H9 (cell line): Measurements from ENCODE around the gene SH2B2. TPM values are rescaled to one million over a fixed set of nuclear protein-coding genes. Genes with fewer than 3 reads are reported as not detected.

ENCODE experiments used
- DNase-seq: peaks from one replicate; pipeline ENCODE4 v3.0.0-alpha.2; 2017
- H2AFZ ChIP-seq: one replicate; pipeline ENCODE4 v1.6.1; 2013; ENCODE audit warnings: mild to moderate bottlenecking, low read length, control low read depth, moderate library complexity
- H2AK5ac ChIP-seq: 2 replicates; pipeline ENCODE4 v1.6.1; 2013; ENCODE audit warnings: low read length, control low read depth, mixed read lengths; ENCODE audit not compliant: insufficient read length
- H2BK120ac ChIP-seq: one replicate; pipeline ENCODE4 v1.6.1; 2013; ENCODE audit warnings: low read depth, mild to moderate bottlenecking, low read length, control low read depth, inconsistent platforms; ENCODE audit not compliant: poor library complexity, severe bottlenecking
- H2BK12ac ChIP-seq: 2 replicates; pipeline ENCODE4 v1.6.1; 2013; ENCODE audit warnings: low read length, control low read depth, mixed read lengths, low read depth; ENCODE audit not compliant: insufficient read length
- H2BK15ac ChIP-seq: 2 replicates; pipeline ENCODE4 v1.6.1; 2013; ENCODE audit warnings: low read depth, low read length, control low read depth
- H2BK20ac ChIP-seq: one replicate; pipeline ENCODE4 v1.6.1; 2013; ENCODE audit warnings: low read depth, mild to moderate bottlenecking, low read length, control low read depth, inconsistent platforms; ENCODE audit not compliant: poor library complexity, severe bottlenecking
- H2BK5ac ChIP-seq: 2 replicates; pipeline ENCODE4 v1.6.1; 2013; ENCODE audit warnings: low read length, control low read depth, mixed read lengths; ENCODE audit not compliant: insufficient read length
- H3K14ac ChIP-seq: 2 replicates; pipeline ENCODE4 v1.6.1; 2013; ENCODE audit warnings: low read length, control low read depth; ENCODE audit not compliant: insufficient read depth
- H3K18ac ChIP-seq: 2 replicates; pipeline ENCODE4 v1.6.1; 2013; ENCODE audit warnings: low read depth, mild to moderate bottlenecking, mixed read lengths, low read length, control low read depth; ENCODE audit not compliant: insufficient read length
- H3K23ac ChIP-seq: 2 replicates; pipeline ENCODE4 v1.6.1; 2013; ENCODE audit warnings: low read length, control low read depth, mixed read lengths, low read depth; ENCODE audit not compliant: insufficient read length
- H3K23me2 ChIP-seq: 2 replicates; pipeline ENCODE4 v1.6.1; 2013; ENCODE audit warnings: low read depth, mild to moderate bottlenecking, mixed read lengths, low read length, control low read depth; ENCODE audit not compliant: insufficient read length, poor library complexity, severe bottlenecking
- H3K27ac ChIP-seq: 2 replicates; pipeline ENCODE4 v1.5.1; 2013; ENCODE audit warnings: low read length, control low read depth, mixed read lengths, low read depth; ENCODE audit not compliant: insufficient read length
- H3K27me3 ChIP-seq: 2 replicates; pipeline ENCODE4 v1.6.1; 2013; ENCODE audit warnings: low read length, control low read depth, inconsistent platforms; ENCODE audit not compliant: insufficient read depth
- H3K4ac ChIP-seq: 2 replicates; pipeline ENCODE4 v1.6.1; 2013; ENCODE audit warnings: low read depth, mild to moderate bottlenecking, control low read depth, inconsistent platforms, low read length, moderate library complexity
- H3K4me1 ChIP-seq: 2 replicates; pipeline ENCODE4 v1.6.1; 2013; ENCODE audit warnings: low read length, control low read depth, inconsistent platforms; ENCODE audit not compliant: insufficient read depth
- H3K4me2 ChIP-seq: 2 replicates; pipeline ENCODE4 v1.6.1; 2013; ENCODE audit warnings: low read length, control low read depth, mixed read lengths; ENCODE audit not compliant: insufficient read length, insufficient read depth
- H3K56ac ChIP-seq: 2 replicates; pipeline ENCODE4 v1.6.1; 2013; ENCODE audit warnings: low read depth, mild to moderate bottlenecking, mixed read lengths, low read length, control low read depth; ENCODE audit not compliant: insufficient read length
- H3K79me1 ChIP-seq: 2 replicates; pipeline ENCODE4 v1.6.1; 2013; ENCODE audit warnings: low read depth, mild to moderate bottlenecking, moderate library complexity, low read length, control low read depth, inconsistent platforms; ENCODE audit not compliant: insufficient read depth, poor library complexity, severe bottlenecking
- H3K79me2 ChIP-seq: 2 replicates; pipeline ENCODE4 v1.6.1; 2013; ENCODE audit warnings: low read length, control low read depth, inconsistent platforms; ENCODE audit not compliant: insufficient read depth
- H3K9ac ChIP-seq: 2 replicates; pipeline ENCODE4 v1.6.1; 2013; ENCODE audit warnings: low read length, control low read depth, mixed read lengths; ENCODE audit not compliant: insufficient read length; ENCODE audit errors: extremely low read depth
- H3K9me3 ChIP-seq: one replicate; pipeline ENCODE4 v1.6.1; 2013; ENCODE audit warnings: low read depth, low read length, inconsistent platforms; ENCODE audit not compliant: control insufficient read depth
- H3T11ph ChIP-seq: one replicate; pipeline ENCODE4 v1.6.1; 2013; ENCODE audit warnings: mild to moderate bottlenecking, low read length, control low read depth, inconsistent platforms
- H4K20me1 ChIP-seq: one replicate; pipeline ENCODE4 v1.6.1; 2013; ENCODE audit not compliant: control insufficient read depth, insufficient read length, insufficient read depth
- H4K5ac ChIP-seq: 2 replicates; pipeline ENCODE4 v1.6.1; 2013; ENCODE audit warnings: low read depth, mild to moderate bottlenecking, mixed read lengths, low read length, control low read depth; ENCODE audit not compliant: insufficient read length
- H4K8ac ChIP-seq: replicated peaks from 2 replicates; pipeline ENCODE4 v1.6.1; 2013; ENCODE audit warnings: low read length, control low read depth, mixed read lengths, low read depth; ENCODE audit not compliant: insufficient read length
- H4K91ac ChIP-seq: 2 replicates; pipeline ENCODE4 v1.6.1; 2013; ENCODE audit warnings: low read depth, mild to moderate bottlenecking, moderate library complexity, mixed read lengths, low read length, control low read depth; ENCODE audit not compliant: insufficient read length
- H3K27ac Mint-ChIP-seq, 3 experiments: 2 replicates in 2 of 3; 3 replicates in 1 of 3; pipeline ENCODE4 v1.8.0; 2020 to 2021; ENCODE audit warnings: mixed read lengths in 3 of 3, mild to moderate bottlenecking in 1 of 3, moderate library complexity in 1 of 3
- H3K27me3 Mint-ChIP-seq: 2 replicates; pipeline ENCODE4 v1.8.0; 2021; ENCODE audit warnings: low read depth, mild to moderate bottlenecking, moderate library complexity, mixed read lengths
- H3K36me3 Mint-ChIP-seq, 3 experiments: 2 replicates in 2 of 3; 3 replicates in 1 of 3; pipeline ENCODE4 v1.8.0; 2020 to 2021; ENCODE audit warnings: low read depth in 3 of 3, mixed read lengths in 3 of 3; ENCODE audit not compliant: insufficient read depth in 1 of 3
- H3K4me1 Mint-ChIP-seq, 2 experiments: 2 replicates each; pipeline ENCODE4 v1.8.0; 2020; ENCODE audit warnings: mixed read lengths in 2 of 2
- H3K4me3 Mint-ChIP-seq, 2 experiments: 2 replicates in 1 of 2; 3 replicates in 1 of 2; pipeline ENCODE4 v1.8.0; 2020 to 2021; ENCODE audit warnings: mild to moderate bottlenecking in 2 of 2, mixed read lengths in 2 of 2, moderate library complexity in 1 of 2
- H3K9me3 Mint-ChIP-seq, 2 experiments: 2 replicates in 1 of 2; 3 replicates in 1 of 2; pipeline ENCODE4 v1.8.0; 2020; ENCODE audit warnings: mild to moderate bottlenecking in 2 of 2, mixed read lengths in 2 of 2, moderate library complexity in 1 of 2
- CTCF ChIP-seq: fragments of 200-600 bp; sonication (generic); conservative IDR thresholded peaks from 3 replicates; pipeline ENCODE4 v1.8.0; 2021; ENCODE audit warnings: antibody characterized with exemption, mild to moderate bottlenecking
- whole genome bisulfite sequencing: extraction: QIAGEN DNeasy Blood & Tissue Kit; methylation state at CpG from one replicate; pipeline ENCODE4 v1.1.7; 2013; ENCODE audit warnings: missing lambda C conversion rate, low lambda C conversion rate, mixed read lengths; ENCODE audit not compliant: insufficient read length; ENCODE audit errors: extremely low coverage; 5-methylcytosine and 5-hydroxymethylcytosine counted together
- total RNA-seq: library from RNA; stranded (reverse); gene quantifications from 2 replicates; pipeline ENCODE4 v1.2.1, GENCODE V29; 2021

The SH2B2 gene
- total RNA-seq, 1 experiment from 2014 or later = 10.4 TPM

DNA sequence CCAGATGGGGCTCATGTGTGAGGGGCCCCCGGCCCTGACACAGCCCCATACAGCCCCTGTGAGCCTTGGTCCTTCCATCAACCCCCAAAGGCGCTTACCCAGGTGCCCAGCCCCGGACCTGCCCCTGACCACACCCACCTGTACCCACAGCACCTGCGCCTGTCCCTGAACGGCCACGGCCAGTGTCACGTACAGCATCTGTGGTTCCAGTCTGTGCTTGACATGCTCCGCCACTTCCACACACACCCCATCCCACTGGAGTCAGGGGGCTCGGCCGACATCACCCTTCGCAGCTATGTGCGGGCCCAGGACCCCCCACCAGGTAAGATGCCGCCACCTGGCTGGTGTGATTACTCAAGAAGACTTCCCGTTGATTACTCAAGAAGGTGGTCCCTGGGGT is 33.5 kb downstream of the SH2B2 start:
- Histone ChIP-seq H3K4me2 (no peak overlapping the region), H4K20me1 (no peaks in the 10 kb centered on the region), H2AK5ac (no peak overlapping the region), H3K4me1 (no peaks in the 10 kb centered on the region; the same call in 1 of the 2 replicates), H2BK5ac (no peak overlapping the region), H4K5ac (no peak overlapping the region), H3K27me3 (no peaks in the 10 kb centered on the region), H2BK15ac (no peak overlapping the region), H4K91ac (no peak overlapping the region), H3K79me2 (no peaks in the 10 kb centered on the region), H4K8ac (no peak overlapping the region), H3T11ph (no peak overlapping the region), H3K18ac (no peak overlapping the region), H3K23ac (no peak overlapping the region), H2BK120ac (no peak overlapping the region), H3K4ac (no peak overlapping the region), H2BK20ac (no peak overlapping the region), H3K14ac (no peak overlapping the region), H2AFZ (no peak overlapping the region), H3K9me3 (no peaks in the 10 kb centered on the region), H3K23me2 (no peaks in the 10 kb centered on the region), H3K9ac (no peak overlapping the region), H3K56ac (no peak overlapping the region), H3K27ac (no peak overlapping the region), H2BK12ac (no peak overlapping the region), H3K79me1 (no peaks in the 10 kb centered on the region)
- Mint-ChIP-seq H3K27ac (peak overlapping the region in 1 of 3 experiments; percentile 29; a peak in 1 of 7 replicates), H3K4me3 (peak overlapping the region in 1 of 2 experiments; percentile 26; a peak in 2 of 5 replicates), H3K27me3 (peaks cover 17% of the 10 kb centered on the region), H3K36me3 (peaks cover 0 to 8% (median 6%) of the 10 kb centered on the region in 3 experiments; a peak in 3 of 7 replicates), H3K9me3 (no peaks in the 10 kb centered on the region), H3K4me1 (peaks cover 13 to 23% of the 10 kb centered on the region in 2 experiments)
- no CpG with 5 or more reads among the region's 14 CpGs for WGBS
- DNase-seq = no peak
- TF ChIP-seq CTCF = no peak
